Astrocyte of the cerebellum (primary cell): ENCODE measurements around the gene IL22.

Source experiments
- DNase-seq: peaks from one replicate; pipeline ENCODE4 v3.0.0-alpha.2; 2011; ENCODE audit warnings: low read depth
- H3K4me3 ChIP-seq: 2 replicates; pipeline ENCODE4 v1.5.1; 2011; ENCODE audit warnings: mild to moderate bottlenecking, low read depth, low read length, moderate library complexity
- in situ Hi-C: cut with HindIII; loops from 2 replicates; pipeline ENCODE4 v1.10.0; 2017; ENCODE audit warnings: low sequenced_read_pairs
- TF ChIP-seq, protein P1 (sequence below): IDR thresholded peaks from 2 replicates; pipeline ENCODE4 v1.5.1; 2012; ENCODE audit warnings: low read length, low read depth, moderate library complexity, mild to moderate bottlenecking; ENCODE audit errors: missing control alignments

The IL22 gene

GRCh38 chr12:68200854-68201253 is 52.5 kb downstream of the IL22 start:
- DNase-seq, result peak; percentile 31
- in situ Hi-C loops, result no loop called here
- no peak overlapping the region for H3K4me3 ChIP-seq
- TF ChIP-seq, protein P1, sequence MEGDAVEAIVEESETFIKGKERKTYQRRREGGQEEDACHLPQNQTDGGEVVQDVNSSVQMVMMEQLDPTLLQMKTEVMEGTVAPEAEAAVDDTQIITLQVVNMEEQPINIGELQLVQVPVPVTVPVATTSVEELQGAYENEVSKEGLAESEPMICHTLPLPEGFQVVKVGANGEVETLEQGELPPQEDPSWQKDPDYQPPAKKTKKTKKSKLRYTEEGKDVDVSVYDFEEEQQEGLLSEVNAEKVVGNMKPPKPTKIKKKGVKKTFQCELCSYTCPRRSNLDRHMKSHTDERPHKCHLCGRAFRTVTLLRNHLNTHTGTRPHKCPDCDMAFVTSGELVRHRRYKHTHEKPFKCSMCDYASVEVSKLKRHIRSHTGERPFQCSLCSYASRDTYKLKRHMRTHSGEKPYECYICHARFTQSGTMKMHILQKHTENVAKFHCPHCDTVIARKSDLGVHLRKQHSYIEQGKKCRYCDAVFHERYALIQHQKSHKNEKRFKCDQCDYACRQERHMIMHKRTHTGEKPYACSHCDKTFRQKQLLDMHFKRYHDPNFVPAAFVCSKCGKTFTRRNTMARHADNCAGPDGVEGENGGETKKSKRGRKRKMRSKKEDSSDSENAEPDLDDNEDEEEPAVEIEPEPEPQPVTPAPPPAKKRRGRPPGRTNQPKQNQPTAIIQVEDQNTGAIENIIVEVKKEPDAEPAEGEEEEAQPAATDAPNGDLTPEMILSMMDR, result no peak

DNA sequence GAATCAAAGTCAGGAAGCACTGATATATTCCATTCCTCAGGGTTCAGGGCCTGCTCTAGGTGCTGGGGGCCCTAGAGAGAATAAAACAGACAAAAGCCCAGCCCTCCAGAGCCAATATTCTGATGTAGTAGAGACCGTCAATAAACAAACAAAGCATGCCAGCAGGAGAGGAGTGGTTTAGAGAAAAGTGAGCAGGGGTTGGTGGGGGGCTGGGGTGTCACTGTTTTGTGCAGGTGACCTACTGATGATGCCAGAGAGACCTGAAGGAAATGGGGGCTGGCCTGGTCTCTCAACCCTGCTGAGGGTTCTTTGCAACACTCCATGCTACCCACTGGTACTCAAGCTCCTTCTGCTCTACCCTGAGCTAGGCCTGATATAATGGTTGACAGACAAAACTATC is 54.3 kb downstream of the IL22 start:
- TF ChIP-seq, protein P1, result no peak
- in situ Hi-C loops, result no loop called here
- DNase-seq, result no peak
- H3K4me3 ChIP-seq, result no peak overlapping the region

GRCh38 chr12:68198507-68199086 is 54.8 kb downstream of the IL22 start:
- TF ChIP-seq, protein P1, result no peak
- no peak for DNase-seq
- H3K4me3 ChIP-seq, result no peak overlapping the region
- in situ Hi-C loops, result no loop called here
